ENCODE measurements around the gene STIMATE. TPM values are rescaled to one million over a fixed set of nuclear protein-coding genes. Genes with fewer than 3 reads are reported as not detected.

The STIMATE gene
- total RNA-seq, 1 experiment from 2014 or later: 13.5 TPM

- Histone ChIP-seq H3K9me3 (no peaks in the 10 kb centered on the region), H3K4me3 (ENCODE audit: low read depth, low read length) (no peak overlapping the region), H3K4me1 (peaks cover 9% of the 10 kb centered on the region; the same call in 1 of the 2 replicates), H3K27me3 (replicated peaks; ENCODE audit: control insufficient read depth, insufficient read depth, low read length) (no peaks in the 10 kb centered on the region), H3K36me3 (ENCODE audit: control insufficient read depth, insufficient read depth, low read length) (no peaks in the 10 kb centered on the region)
- TF ChIP-seq, protein P1, sequence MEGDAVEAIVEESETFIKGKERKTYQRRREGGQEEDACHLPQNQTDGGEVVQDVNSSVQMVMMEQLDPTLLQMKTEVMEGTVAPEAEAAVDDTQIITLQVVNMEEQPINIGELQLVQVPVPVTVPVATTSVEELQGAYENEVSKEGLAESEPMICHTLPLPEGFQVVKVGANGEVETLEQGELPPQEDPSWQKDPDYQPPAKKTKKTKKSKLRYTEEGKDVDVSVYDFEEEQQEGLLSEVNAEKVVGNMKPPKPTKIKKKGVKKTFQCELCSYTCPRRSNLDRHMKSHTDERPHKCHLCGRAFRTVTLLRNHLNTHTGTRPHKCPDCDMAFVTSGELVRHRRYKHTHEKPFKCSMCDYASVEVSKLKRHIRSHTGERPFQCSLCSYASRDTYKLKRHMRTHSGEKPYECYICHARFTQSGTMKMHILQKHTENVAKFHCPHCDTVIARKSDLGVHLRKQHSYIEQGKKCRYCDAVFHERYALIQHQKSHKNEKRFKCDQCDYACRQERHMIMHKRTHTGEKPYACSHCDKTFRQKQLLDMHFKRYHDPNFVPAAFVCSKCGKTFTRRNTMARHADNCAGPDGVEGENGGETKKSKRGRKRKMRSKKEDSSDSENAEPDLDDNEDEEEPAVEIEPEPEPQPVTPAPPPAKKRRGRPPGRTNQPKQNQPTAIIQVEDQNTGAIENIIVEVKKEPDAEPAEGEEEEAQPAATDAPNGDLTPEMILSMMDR (IDR thresholded peaks at IDR 0.05; ENCODE audit: insufficient read depth in 1 of 2, low read depth in 1 of 2, low read length in 1 of 2, severe bottlenecking in 1 of 2, unreplicated experiment in 1 of 2): no peak
- ChIA-PET POLR2A (no interaction called here), CTCF (interaction anchor here (0.6 to 1.2 kb wide), 2 partner anchors 60 to 88 kb away, joined by 3 to 4 read pairs; no protein-coding TSS in a partner anchor)
- no peak overlapping the region for H3K27ac Mint-ChIP-seq (ENCODE audit: unreplicated experiment)
- no peaks in the 10 kb centered on the region for H3K36me3 Mint-ChIP-seq (ENCODE audit: insufficient read depth, unreplicated experiment)
- H3K9me3 Mint-ChIP-seq (ENCODE audit: unreplicated experiment): no peaks in the 10 kb centered on the region
- no peaks in the 10 kb centered on the region for H3K27me3 Mint-ChIP-seq (ENCODE audit: insufficient read depth, unreplicated experiment)
- intact Hi-C loops (cut with micrococcal nuclease; ENCODE audit: unreplicated experiment): no loop called here
- H3K4me3 Mint-ChIP-seq (ENCODE audit: unreplicated experiment): no peak overlapping the region
- DNase-seq: no peak
- H3K4me1 Mint-ChIP-seq (ENCODE audit: low read depth, unreplicated experiment): peaks cover 12% of the 10 kb centered on the region
- BruUV-seq (replicated peaks): no TSS peak
Observed at GRCh38 chr3:52831500-52832301, 65.6 kb downstream of the STIMATE start.

GRCh38 chr3:52830535-52831258 lies 66.7 kb downstream of the STIMATE start, which contains the start of gene ITIH4:
Gene ITIH4, minus strand, starts transcription at chr3:52830672. Its CDS starts 30 bp downstream, at chr3:52830642.
- TF ChIP-seq, protein P1 (IDR thresholded peaks at IDR 0.05; ENCODE audit: insufficient read depth in 1 of 2, low read depth in 1 of 2, low read length in 1 of 2, severe bottlenecking in 1 of 2, unreplicated experiment in 1 of 2): no peak
- BruUV-seq (replicated peaks): no TSS peak

GRCh38 chr3:52829906-52830463 lies 67.4 kb downstream of the STIMATE start:
- TF ChIP-seq, protein P1 (IDR thresholded peaks at IDR 0.05; ENCODE audit: insufficient read depth in 1 of 2, low read depth in 1 of 2, low read length in 1 of 2, severe bottlenecking in 1 of 2, unreplicated experiment in 1 of 2): no peak
- H3K4me1 ChIP-seq: peaks cover 4% of the 10 kb centered on the region; the same call in 1 of the 2 replicates
- no peak for DNase-seq
- no TSS peak for BruUV-seq (replicated peaks)
- Mint-ChIP-seq H3K4me3 (ENCODE audit: unreplicated experiment) (no peak overlapping the region), H3K27ac (ENCODE audit: unreplicated experiment) (no peak overlapping the region), H3K36me3 (ENCODE audit: insufficient read depth, unreplicated experiment) (no peaks in the 10 kb centered on the region), H3K27me3 (ENCODE audit: insufficient read depth, unreplicated experiment) (no peaks in the 10 kb centered on the region), H3K9me3 (ENCODE audit: unreplicated experiment) (no peaks in the 10 kb centered on the region), H3K4me1 (ENCODE audit: low read depth, unreplicated experiment) (peaks cover 5% of the 10 kb centered on the region)
- ChIA-PET POLR2A (no interaction called here), CTCF (interaction anchor here (1.1 kb wide), 1 partner anchor 9 kb away, joined by 4 read pairs; no protein-coding TSS in a partner anchor)
- intact Hi-C loops (cut with micrococcal nuclease; ENCODE audit: unreplicated experiment): no loop called here
- no peaks in the 10 kb centered on the region for H3K36me3 ChIP-seq (ENCODE audit: control insufficient read depth, insufficient read depth, low read length)
- no peaks in the 10 kb centered on the region for H3K9me3 ChIP-seq
- H3K4me3 ChIP-seq (ENCODE audit: low read depth, low read length): no peak overlapping the region
- no peaks in the 10 kb centered on the region for H3K27me3 ChIP-seq (replicated peaks; ENCODE audit: control insufficient read depth, insufficient read depth, low read length)

More at GRCh38 chr3:52830535-52831258, 66.7 kb downstream of the STIMATE start, which contains the start of gene ITIH4:
- Mint-ChIP-seq H3K36me3 (ENCODE audit: insufficient read depth, unreplicated experiment) (no peaks in the 10 kb centered on the region), H3K9me3 (ENCODE audit: unreplicated experiment) (no peaks in the 10 kb centered on the region), H3K27me3 (ENCODE audit: insufficient read depth, unreplicated experiment) (no peaks in the 10 kb centered on the region), H3K4me1 (ENCODE audit: low read depth, unreplicated experiment) (peaks cover 12% of the 10 kb centered on the region), H3K4me3 (ENCODE audit: unreplicated experiment) (no peak within 1 kb of the TSS), H3K27ac (ENCODE audit: unreplicated experiment) (no peak within 1 kb of the TSS)
- Histone ChIP-seq H3K27me3 (replicated peaks; ENCODE audit: control insufficient read depth, insufficient read depth, low read length) (no peaks in the 10 kb centered on the region), H3K4me3 (ENCODE audit: low read depth, low read length) (no peak within 1 kb of the TSS), H3K36me3 (ENCODE audit: control insufficient read depth, insufficient read depth, low read length) (no peaks in the 10 kb centered on the region), H3K9me3 (no peaks in the 10 kb centered on the region), H3K4me1 (peaks cover 9% of the 10 kb centered on the region; the same call in 1 of the 2 replicates)
- CTCF ChIA-PET: interaction anchor here (0.6 kb wide), 1 partner anchor 59 kb away, joined by 4 read pairs; no protein-coding TSS in a partner anchor
- DNase-seq: no peak
- intact Hi-C loops (cut with micrococcal nuclease; ENCODE audit: unreplicated experiment): no loop called here
- POLR2A ChIA-PET: no interaction called here
